ENCODE data around the gene SRPK2.

Gene SRPK2

GRCh38 chr7:105215182-105215581 is 173.5 kb downstream of the SRPK2 start:
- Mint-ChIP-seq H3K36me3 (ENCODE audit: insufficient read depth) (no peaks in the 10 kb centered on the region), H3K27ac (ENCODE audit: low read depth) (no peak overlapping the region), H3K9me3 (no peaks in the 10 kb centered on the region), H3K4me1 (peaks cover 88% of the 10 kb centered on the region), H3K27me3 (no peaks in the 10 kb centered on the region), H3K4me3 (peak overlapping the region; percentile 19)
- no peak for DNase-seq (ENCODE audit: low spot score in 2 of 2)
- no peak for ATAC-seq (replicated peaks; ENCODE audit: extremely low read depth, poor library complexity, severe bottlenecking)

GRCh38 chr7:105213611-105214010 is 175.1 kb downstream of the SRPK2 start:
- Mint-ChIP-seq H3K36me3 (ENCODE audit: insufficient read depth) (no peaks in the 10 kb centered on the region), H3K27ac (ENCODE audit: low read depth) (peak overlapping the region; percentile 39), H3K9me3 (no peaks in the 10 kb centered on the region), H3K4me1 (peaks cover 89% of the 10 kb centered on the region), H3K4me3 (no peak overlapping the region), H3K27me3 (no peaks in the 10 kb centered on the region)
- ATAC-seq (replicated peaks; ENCODE audit: extremely low read depth, poor library complexity, severe bottlenecking) = no peak
- no peak for DNase-seq (ENCODE audit: low spot score in 2 of 2)

DNA sequence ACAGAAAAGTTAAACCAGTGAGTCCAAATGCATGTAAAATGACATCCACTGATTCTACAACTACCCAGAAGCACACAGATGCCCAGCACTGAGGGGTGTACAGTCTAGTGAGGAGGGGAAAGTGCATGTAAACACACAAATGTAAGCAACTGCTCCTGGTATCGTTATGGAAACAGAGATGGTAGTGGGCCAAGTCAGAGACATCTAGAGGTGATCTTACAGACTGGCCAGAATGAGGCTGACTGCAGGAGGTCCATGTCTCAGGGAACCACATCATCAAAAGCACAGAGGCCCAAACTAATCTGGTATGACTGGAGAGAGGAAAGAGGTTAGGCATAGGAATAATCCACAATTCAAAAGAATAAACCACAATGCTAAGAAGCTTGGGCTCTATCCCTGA is 176.5 kb downstream of the SRPK2 start:
- H3K27ac Mint-ChIP-seq (ENCODE audit: low read depth) = no peak overlapping the region
- peaks cover 2% of the 10 kb centered on the region for H3K36me3 Mint-ChIP-seq (ENCODE audit: insufficient read depth)

DNA sequence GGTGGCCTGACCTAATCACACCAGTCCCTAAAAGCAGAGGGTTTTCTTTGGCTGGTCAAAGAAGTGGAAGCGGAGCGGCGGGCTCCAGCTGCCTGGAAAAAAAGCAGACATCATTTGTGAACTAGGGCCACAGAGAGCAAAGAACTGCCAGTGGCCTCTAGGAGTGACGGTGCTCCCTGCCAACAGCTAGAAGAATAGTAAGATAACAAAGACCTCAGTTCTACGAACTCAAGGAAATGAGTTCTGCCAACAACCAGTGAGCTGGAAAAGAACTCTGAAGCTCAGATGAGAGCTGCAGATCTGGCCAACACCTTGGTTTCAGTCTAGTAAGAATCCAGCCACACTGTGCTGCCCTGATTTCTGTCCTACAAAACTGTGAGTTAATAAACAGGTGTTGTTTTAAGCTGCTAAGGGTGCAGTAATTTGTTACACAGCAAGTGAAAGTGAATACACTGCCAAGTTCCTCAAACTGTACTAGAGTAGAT is 178.0 kb downstream of the SRPK2 start:
- Mint-ChIP-seq H3K27ac (ENCODE audit: low read depth) (no peak overlapping the region), H3K9me3 (no peaks in the 10 kb centered on the region), H3K4me3 (no peak overlapping the region), H3K4me1 (peaks cover 90% of the 10 kb centered on the region), H3K36me3 (ENCODE audit: insufficient read depth) (peaks cover 2% of the 10 kb centered on the region), H3K27me3 (no peaks in the 10 kb centered on the region)
- ATAC-seq (replicated peaks; ENCODE audit: extremely low read depth, poor library complexity, severe bottlenecking) (peak; percentile 50), DNase-seq (ENCODE audit: low spot score in 2 of 2) (no peak)

More for the DNA sequence above, 176.5 kb downstream of the SRPK2 start:
- no peak for DNase-seq (ENCODE audit: low spot score in 2 of 2)
- Mint-ChIP-seq H3K4me3 (no peak overlapping the region), H3K27me3 (no peaks in the 10 kb centered on the region), H3K4me1 (peaks cover 90% of the 10 kb centered on the region), H3K9me3 (no peaks in the 10 kb centered on the region)
- no peak for ATAC-seq (replicated peaks; ENCODE audit: extremely low read depth, poor library complexity, severe bottlenecking)

GRCh38 chr7:105209870-105210269 is 178.9 kb downstream of the SRPK2 start:
- H3K4me1 Mint-ChIP-seq = peaks cover 90% of the 10 kb centered on the region
- no peak overlapping the region for H3K4me3 Mint-ChIP-seq
- no peak for ATAC-seq (replicated peaks; ENCODE audit: extremely low read depth, poor library complexity, severe bottlenecking)
- no peaks in the 10 kb centered on the region for H3K9me3 Mint-ChIP-seq
- H3K36me3 Mint-ChIP-seq (ENCODE audit: insufficient read depth) = peaks cover 3% of the 10 kb centered on the region
- no peak for DNase-seq (ENCODE audit: low spot score in 2 of 2)
- no peak overlapping the region for H3K27ac Mint-ChIP-seq (ENCODE audit: low read depth)
- no peaks in the 10 kb centered on the region for H3K27me3 Mint-ChIP-seq

DNA sequence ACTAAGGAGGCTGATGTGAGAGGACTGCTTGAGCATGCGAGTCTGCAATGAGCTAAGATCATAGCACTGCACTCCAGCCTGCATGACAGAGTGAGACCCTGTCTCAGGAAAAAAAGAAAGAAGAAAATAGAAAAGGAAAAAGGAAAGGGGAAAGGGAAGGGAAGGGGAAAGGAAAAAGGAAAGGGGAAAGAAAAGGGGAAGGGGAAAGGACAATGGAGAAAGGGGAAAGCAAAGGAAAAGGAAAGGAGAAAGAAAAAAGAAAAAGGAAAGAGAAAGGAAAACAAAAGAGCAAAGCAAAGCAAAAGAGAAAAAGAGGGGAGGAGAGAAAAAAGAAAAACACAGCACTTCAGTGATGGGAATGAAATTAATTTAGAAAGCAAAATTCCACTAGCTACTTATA is 179.3 kb downstream of the SRPK2 start:
- Mint-ChIP-seq H3K4me1 (peaks cover 90% of the 10 kb centered on the region), H3K27ac (ENCODE audit: low read depth) (peak overlapping the region; percentile 59), H3K9me3 (no peaks in the 10 kb centered on the region), H3K27me3 (no peaks in the 10 kb centered on the region), H3K36me3 (ENCODE audit: insufficient read depth) (peaks cover 6% of the 10 kb centered on the region), H3K4me3 (peak overlapping the region; percentile 10)
- DNase-seq (ENCODE audit: low spot score in 2 of 2) = no peak
- no peak for ATAC-seq (replicated peaks; ENCODE audit: extremely low read depth, poor library complexity, severe bottlenecking)

GRCh38 chr7:105206985-105207384 is 181.7 kb downstream of the SRPK2 start:
- no peaks in the 10 kb centered on the region for H3K27me3 Mint-ChIP-seq
- no peaks in the 10 kb centered on the region for H3K9me3 Mint-ChIP-seq
- peaks cover 69% of the 10 kb centered on the region for H3K4me1 Mint-ChIP-seq
- DNase-seq (ENCODE audit: low spot score in 2 of 2) (no peak), ATAC-seq (replicated peaks; ENCODE audit: extremely low read depth, poor library complexity, severe bottlenecking) (no peak)
- H3K27ac Mint-ChIP-seq (ENCODE audit: low read depth) = peak overlapping the region; percentile 54
- H3K36me3 Mint-ChIP-seq (ENCODE audit: insufficient read depth) = peaks cover 15% of the 10 kb centered on the region
- H3K4me3 Mint-ChIP-seq = no peak overlapping the region

DNA sequence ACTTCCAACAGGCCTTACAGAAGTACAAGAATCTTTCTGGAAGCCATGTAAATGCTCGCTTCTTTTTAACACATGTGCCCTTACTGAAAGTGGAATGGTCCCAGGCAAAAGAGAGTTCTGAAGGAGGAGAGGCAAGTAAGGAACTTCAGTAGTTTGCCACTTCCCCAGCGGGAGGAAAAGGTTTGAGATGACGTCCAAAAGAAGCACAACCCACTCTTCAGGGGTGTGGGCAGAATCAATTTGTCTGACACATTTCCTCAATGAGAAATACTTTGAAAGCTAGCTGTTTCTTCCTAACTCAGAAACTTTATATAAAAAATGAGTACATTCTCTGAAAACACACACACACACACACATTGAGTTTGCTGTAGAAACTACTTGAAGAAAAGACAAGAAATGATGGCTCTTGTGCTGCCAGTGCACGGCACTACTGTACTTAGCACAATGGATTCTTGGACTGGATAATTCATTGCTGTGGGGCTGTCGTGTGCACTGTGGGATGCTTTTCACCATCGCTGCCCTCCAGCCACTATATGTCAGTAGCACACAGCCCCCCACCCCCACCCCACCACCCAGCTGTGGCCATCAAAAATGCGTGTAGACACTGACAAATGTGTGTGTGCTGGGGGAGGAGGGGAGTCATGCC is 183.0 kb downstream of the SRPK2 start:
- Mint-ChIP-seq H3K4me3 (no peak overlapping the region), H3K27me3 (no peaks in the 10 kb centered on the region), H3K9me3 (no peaks in the 10 kb centered on the region), H3K27ac (ENCODE audit: low read depth) (peak overlapping the region; percentile 71), H3K4me1 (peaks cover 58% of the 10 kb centered on the region), H3K36me3 (ENCODE audit: insufficient read depth) (peaks cover 15% of the 10 kb centered on the region)
- DNase-seq (ENCODE audit: low spot score in 2 of 2) (no peak), ATAC-seq (replicated peaks; ENCODE audit: extremely low read depth, poor library complexity, severe bottlenecking) (peak; percentile 40)

DNA sequence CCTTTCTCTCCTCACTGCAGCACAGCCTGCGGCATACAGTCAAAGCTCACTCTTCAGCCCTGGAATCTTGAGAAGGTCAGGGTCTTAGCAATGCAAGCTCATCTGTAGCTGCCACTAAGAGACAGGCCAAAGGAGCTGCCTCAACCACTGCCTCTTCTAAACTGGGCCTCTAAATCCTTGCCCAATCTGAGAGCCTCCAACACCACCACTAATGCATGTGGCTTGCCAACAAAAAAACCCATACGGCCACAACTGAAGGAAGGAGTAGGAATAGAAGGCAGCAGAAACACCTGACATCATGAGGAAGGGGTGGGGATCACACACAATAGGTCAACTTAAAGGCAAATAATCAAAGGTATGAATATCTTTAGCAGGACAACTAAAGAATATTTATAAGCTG is 183.8 kb downstream of the SRPK2 start:
- peaks cover 20% of the 10 kb centered on the region for H3K36me3 Mint-ChIP-seq (ENCODE audit: insufficient read depth)
- peak overlapping the region; percentile 71 for H3K27ac Mint-ChIP-seq (ENCODE audit: low read depth)
- peaks cover 59% of the 10 kb centered on the region for H3K4me1 Mint-ChIP-seq
- no peaks in the 10 kb centered on the region for H3K9me3 Mint-ChIP-seq
- ATAC-seq (replicated peaks; ENCODE audit: extremely low read depth, poor library complexity, severe bottlenecking) = no peak
- H3K4me3 Mint-ChIP-seq = no peak overlapping the region
- H3K27me3 Mint-ChIP-seq = no peaks in the 10 kb centered on the region
- DNase-seq (ENCODE audit: low spot score in 2 of 2) = no peak

DNA sequence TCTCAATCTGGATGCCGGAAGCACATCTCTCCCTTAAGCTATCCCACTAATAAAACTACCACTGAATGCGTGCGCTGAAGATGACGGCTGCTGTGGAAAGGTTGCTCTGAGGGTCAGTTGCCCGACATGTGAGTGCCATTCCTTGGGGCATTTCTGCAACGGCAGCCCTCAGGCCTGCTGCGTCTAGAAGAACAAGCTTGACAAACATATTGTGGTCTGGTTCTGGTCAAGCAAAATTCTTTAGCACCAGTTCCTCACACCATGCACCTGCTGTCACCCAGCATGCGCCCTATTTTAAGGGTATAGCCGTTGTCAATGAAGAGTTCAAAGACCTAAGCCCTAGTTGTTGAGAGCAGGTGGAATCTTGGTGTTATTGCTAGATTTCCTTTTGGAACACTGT is 184.2 kb downstream of the SRPK2 start:
- H3K9me3 Mint-ChIP-seq = no peaks in the 10 kb centered on the region
- no peak overlapping the region for H3K4me3 Mint-ChIP-seq
- peaks cover 57% of the 10 kb centered on the region for H3K4me1 Mint-ChIP-seq
- no peak for DNase-seq (ENCODE audit: low spot score in 2 of 2)
- no peak for ATAC-seq (replicated peaks; ENCODE audit: extremely low read depth, poor library complexity, severe bottlenecking)
- H3K36me3 Mint-ChIP-seq (ENCODE audit: insufficient read depth) = peaks cover 20% of the 10 kb centered on the region
- no peaks in the 10 kb centered on the region for H3K27me3 Mint-ChIP-seq
- H3K27ac Mint-ChIP-seq (ENCODE audit: low read depth) = no peak overlapping the region

DNA sequence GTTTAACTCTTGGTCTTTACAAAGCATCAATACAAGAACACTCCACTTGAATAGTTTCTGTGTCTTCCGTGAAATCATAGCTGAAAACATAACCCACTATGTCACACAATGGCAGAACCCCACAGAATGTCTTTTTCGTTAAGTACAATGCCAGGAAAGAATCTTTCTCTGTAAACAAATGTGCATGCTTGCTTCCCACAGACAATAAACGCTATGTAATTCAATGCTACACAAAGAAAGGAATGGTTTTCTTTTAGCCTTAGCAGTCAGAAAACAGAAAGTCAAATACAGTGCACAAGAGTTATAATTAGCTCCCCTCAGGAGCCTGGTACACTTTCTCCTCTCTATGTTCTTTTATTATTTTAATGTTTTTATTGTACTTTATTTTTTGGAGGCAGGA is 186.1 kb downstream of the SRPK2 start:
- ATAC-seq (replicated peaks; ENCODE audit: extremely low read depth, poor library complexity, severe bottlenecking) (no peak), DNase-seq (ENCODE audit: low spot score in 2 of 2) (no peak)
- Mint-ChIP-seq H3K4me1 (peaks cover 48% of the 10 kb centered on the region), H3K27ac (ENCODE audit: low read depth) (no peak overlapping the region), H3K9me3 (no peaks in the 10 kb centered on the region), H3K27me3 (no peaks in the 10 kb centered on the region), H3K36me3 (ENCODE audit: insufficient read depth) (peaks cover 19% of the 10 kb centered on the region), H3K4me3 (no peak overlapping the region)

GRCh38 chr7:105199386-105199785 is 189.3 kb downstream of the SRPK2 start:
- no peak for ATAC-seq (replicated peaks; ENCODE audit: extremely low read depth, poor library complexity, severe bottlenecking)
- Mint-ChIP-seq H3K4me3 (no peak overlapping the region), H3K27ac (ENCODE audit: low read depth) (no peak overlapping the region), H3K4me1 (peaks cover 25% of the 10 kb centered on the region), H3K36me3 (ENCODE audit: insufficient read depth) (peaks cover 19% of the 10 kb centered on the region), H3K9me3 (no peaks in the 10 kb centered on the region), H3K27me3 (no peaks in the 10 kb centered on the region)
- DNase-seq (ENCODE audit: low spot score in 2 of 2) = no peak

GRCh38 chr7:105198223-105198622 is 190.5 kb downstream of the SRPK2 start:
- H3K4me3 Mint-ChIP-seq = no peak overlapping the region
- DNase-seq (ENCODE audit: low spot score in 2 of 2) (no peak), ATAC-seq (replicated peaks; ENCODE audit: extremely low read depth, poor library complexity, severe bottlenecking) (no peak)
- no peaks in the 10 kb centered on the region for H3K9me3 Mint-ChIP-seq
- H3K36me3 Mint-ChIP-seq (ENCODE audit: insufficient read depth) = peaks cover 16% of the 10 kb centered on the region
- no peaks in the 10 kb centered on the region for H3K27me3 Mint-ChIP-seq
- H3K27ac Mint-ChIP-seq (ENCODE audit: low read depth) = no peak overlapping the region
- peaks cover 26% of the 10 kb centered on the region for H3K4me1 Mint-ChIP-seq
